Body of pancreas (tissue), 4 donors: ENCODE data around the gene NR6A1.

Experiments
- POLR2A ChIP-seq, 3 donors: fragments of 450-650 bp; IDR thresholded peaks; one replicate each; pipeline ENCODE4 v1.6.1; 2016; ENCODE audit warnings: antibody characterized with exemption in 3 of 3, mild to moderate bottlenecking in 2 of 3
- TF ChIP-seq, protein P1 (sequence below), 7 experiments: fragments of 450-650 bp in 4 of 7; fragments of 200-600 bp in 3 of 7; sonication (generic) in 3 of 7; IDR thresholded peaks; one replicate each; pipeline ENCODE4 v1.5.1; 2016 to 2019; ENCODE audit warnings: antibody characterized with exemption in 7 of 7

DNA sequence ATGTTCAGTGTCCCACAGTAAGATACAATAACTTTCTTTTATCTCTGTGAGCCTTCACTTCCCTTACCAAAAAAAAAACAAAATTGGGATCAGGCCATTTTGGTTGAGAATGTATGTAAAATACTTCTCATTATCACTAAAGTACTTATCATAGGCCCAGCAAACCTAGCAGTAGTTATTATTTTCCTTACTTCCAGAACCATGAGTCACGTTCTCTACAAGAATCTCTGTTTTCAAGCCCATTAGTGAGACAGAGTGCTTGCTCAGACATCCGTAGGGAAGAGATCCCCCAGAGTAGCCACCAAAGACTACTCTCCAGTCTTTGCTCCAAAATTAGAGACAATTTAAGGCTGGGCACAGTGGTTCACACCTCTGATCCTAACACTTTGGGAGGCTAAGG lies 160.0 kb downstream of the NR6A1 start:
- TF ChIP-seq, protein P1, sequence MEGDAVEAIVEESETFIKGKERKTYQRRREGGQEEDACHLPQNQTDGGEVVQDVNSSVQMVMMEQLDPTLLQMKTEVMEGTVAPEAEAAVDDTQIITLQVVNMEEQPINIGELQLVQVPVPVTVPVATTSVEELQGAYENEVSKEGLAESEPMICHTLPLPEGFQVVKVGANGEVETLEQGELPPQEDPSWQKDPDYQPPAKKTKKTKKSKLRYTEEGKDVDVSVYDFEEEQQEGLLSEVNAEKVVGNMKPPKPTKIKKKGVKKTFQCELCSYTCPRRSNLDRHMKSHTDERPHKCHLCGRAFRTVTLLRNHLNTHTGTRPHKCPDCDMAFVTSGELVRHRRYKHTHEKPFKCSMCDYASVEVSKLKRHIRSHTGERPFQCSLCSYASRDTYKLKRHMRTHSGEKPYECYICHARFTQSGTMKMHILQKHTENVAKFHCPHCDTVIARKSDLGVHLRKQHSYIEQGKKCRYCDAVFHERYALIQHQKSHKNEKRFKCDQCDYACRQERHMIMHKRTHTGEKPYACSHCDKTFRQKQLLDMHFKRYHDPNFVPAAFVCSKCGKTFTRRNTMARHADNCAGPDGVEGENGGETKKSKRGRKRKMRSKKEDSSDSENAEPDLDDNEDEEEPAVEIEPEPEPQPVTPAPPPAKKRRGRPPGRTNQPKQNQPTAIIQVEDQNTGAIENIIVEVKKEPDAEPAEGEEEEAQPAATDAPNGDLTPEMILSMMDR (IDR thresholded peaks at IDR 0.05) = no peak
- TF ChIP-seq POLR2A (IDR thresholded peaks at IDR 0.05) = no peak
